ENCODE measurements around the gene B3GNT8. TPM values are rescaled to one million over a fixed set of nuclear protein-coding genes. Genes with fewer than 3 reads are reported as not detected.
A peak's percentile ranks its signal among the peaks of the same experiment; 100 is the strongest.

Gene B3GNT8
- polyA plus RNA-seq, 6 donors from 2014 or later = 0.26 to 0.93 (median 0.35) TPM; not detected in 2

- H3K4me1 Mint-ChIP-seq = peaks cover 20 to 30% (median 21%) of the 10 kb centered on the region in 3 donors
- no peak for DNase-seq
- H3K27me3 Mint-ChIP-seq = no peaks in the 10 kb centered on the region
- ATAC-seq (ENCODE audit: low read depth in 2 of 2) = no peak
- peaks cover 12 to 24% of the 10 kb centered on the region in 2 donors for H3K36me3 Mint-ChIP-seq
- no peaks in the 10 kb centered on the region for H3K9me3 Mint-ChIP-seq
- H3K27ac Mint-ChIP-seq = no peak overlapping the region
- H3K4me3 Mint-ChIP-seq = no peak overlapping the region
Measured at GRCh38 chr19:41431426-41432386, 4.5 kb upstream of the B3GNT8 start.

GRCh38 chr19:41430922-41431321 is 3.7 kb upstream of the B3GNT8 start:
- peaks cover 12 to 24% of the 10 kb centered on the region in 2 donors for H3K36me3 Mint-ChIP-seq
- no peaks in the 10 kb centered on the region for H3K27me3 Mint-ChIP-seq
- peak overlapping the region in 1 of 6 donors; percentile 57 for H3K27ac Mint-ChIP-seq
- ATAC-seq (ENCODE audit: low read depth in 2 of 2) = no peak
- no peaks in the 10 kb centered on the region for H3K9me3 Mint-ChIP-seq
- peak overlapping the region in 1 of 8 donors; percentile 57 for H3K4me3 Mint-ChIP-seq
- H3K4me1 Mint-ChIP-seq = peaks cover 20 to 28% (median 21%) of the 10 kb centered on the region in 3 donors
- no peak for DNase-seq

- peak overlapping the region in 3 of 6 donors; percentile 81 to 82 (median 81) for H3K27ac Mint-ChIP-seq
- DNase-seq = no peak
- no peaks in the 10 kb centered on the region for H3K27me3 Mint-ChIP-seq
- peaks cover 12 to 16% of the 10 kb centered on the region in 2 donors for H3K36me3 Mint-ChIP-seq
- H3K4me1 Mint-ChIP-seq = peaks cover 21 to 23% (median 21%) of the 10 kb centered on the region in 3 donors
- H3K9me3 Mint-ChIP-seq = no peaks in the 10 kb centered on the region
- no peak for ATAC-seq (ENCODE audit: low read depth in 2 of 2)
- H3K4me3 Mint-ChIP-seq = peak overlapping the region in 2 of 8 donors; percentile 16 to 66
Measured at GRCh38 chr19:41428481-41428859, 1.3 kb upstream of the B3GNT8 start.

GRCh38 chr19:41427647-41428480 is 690 bp upstream of the B3GNT8 start:
- ATAC-seq (ENCODE audit: low read depth in 2 of 2) (peak; percentile 41 to 45), DNase-seq (no peak)
- peaks cover 12 to 18% of the 10 kb centered on the region in 2 donors for H3K36me3 Mint-ChIP-seq
- no peaks in the 10 kb centered on the region for H3K27me3 Mint-ChIP-seq
- H3K4me3 Mint-ChIP-seq = peak overlapping the region in 6 of 8 donors; percentile 20 to 71 (median 64)
- peak overlapping the region in 4 of 6 donors; percentile 78 to 97 (median 81) for H3K27ac Mint-ChIP-seq
- H3K4me1 Mint-ChIP-seq = peaks cover 21 to 23% (median 21%) of the 10 kb centered on the region in 3 donors
- no peaks in the 10 kb centered on the region for H3K9me3 Mint-ChIP-seq

GRCh38 chr19:41426116-41426841 is 895 bp downstream of the B3GNT8 start:
- peaks cover 21 to 26% (median 21%) of the 10 kb centered on the region in 3 donors for H3K4me1 Mint-ChIP-seq

GRCh38 chr19:41425174-41426115 is 1.7 kb downstream of the B3GNT8 start:
- DNase-seq (no peak), ATAC-seq (ENCODE audit: low read depth in 2 of 2) (no peak)
- H3K4me3 Mint-ChIP-seq = no peak overlapping the region
- peak overlapping the region in 1 of 6 donors; percentile 76 for H3K27ac Mint-ChIP-seq
- H3K9me3 Mint-ChIP-seq = no peaks in the 10 kb centered on the region
- peaks cover 0 to 24% of the 10 kb centered on the region in 2 donors for H3K36me3 Mint-ChIP-seq
- no peaks in the 10 kb centered on the region for H3K27me3 Mint-ChIP-seq
- H3K4me1 Mint-ChIP-seq = peaks cover 20 to 30% (median 21%) of the 10 kb centered on the region in 3 donors

More at GRCh38 chr19:41426116-41426841, 895 bp downstream of the B3GNT8 start:
- H3K9me3 Mint-ChIP-seq = no peaks in the 10 kb centered on the region
- peak overlapping the region in 2 of 8 donors; percentile 20 to 29 for H3K4me3 Mint-ChIP-seq
- H3K27ac Mint-ChIP-seq = no peak overlapping the region
- no peak for DNase-seq
- no peak for ATAC-seq (ENCODE audit: low read depth in 2 of 2)
- H3K36me3 Mint-ChIP-seq = peaks cover 4 to 19% of the 10 kb centered on the region in 2 donors
- H3K27me3 Mint-ChIP-seq = no peaks in the 10 kb centered on the region

GRCh38 chr19:41424335-41425173 is 2.6 kb downstream of the B3GNT8 start:
- ATAC-seq (ENCODE audit: low read depth in 2 of 2) (no peak), DNase-seq (no peak)
- Mint-ChIP-seq H3K27ac (no peak overlapping the region), H3K27me3 (no peaks in the 10 kb centered on the region), H3K4me1 (peaks cover 20 to 30% (median 21%) of the 10 kb centered on the region in 3 donors), H3K9me3 (no peaks in the 10 kb centered on the region), H3K4me3 (no peak overlapping the region), H3K36me3 (peaks cover 0 to 24% of the 10 kb centered on the region in 2 donors)

- H3K9me3 Mint-ChIP-seq = no peaks in the 10 kb centered on the region
- H3K4me3 Mint-ChIP-seq = peak overlapping the region in 1 of 8 donors; percentile 15
- H3K36me3 Mint-ChIP-seq = peaks cover 0 to 24% of the 10 kb centered on the region in 2 donors
- ATAC-seq (ENCODE audit: low read depth in 2 of 2) (no peak), DNase-seq (no peak)
- H3K27me3 Mint-ChIP-seq = no peaks in the 10 kb centered on the region
- H3K4me1 Mint-ChIP-seq = peaks cover 12 to 23% (median 14%) of the 10 kb centered on the region in 3 donors
- H3K27ac Mint-ChIP-seq = no peak overlapping the region
Measured at GRCh38 chr19:41422955-41423354, 4.2 kb downstream of the B3GNT8 start.

GRCh38 chr19:41422456-41422855 is 4.7 kb downstream of the B3GNT8 start:
- Mint-ChIP-seq H3K27ac (no peak overlapping the region), H3K27me3 (no peaks in the 10 kb centered on the region), H3K9me3 (no peaks in the 10 kb centered on the region), H3K36me3 (peaks cover 0 to 24% of the 10 kb centered on the region in 2 donors), H3K4me3 (peak overlapping the region in 1 of 8 donors; percentile 56), H3K4me1 (peaks cover 7 to 18% (median 9%) of the 10 kb centered on the region in 3 donors)
- ATAC-seq (ENCODE audit: low read depth in 2 of 2) (no peak), DNase-seq (no peak)

- DNase-seq = no peak
- ATAC-seq (ENCODE audit: low read depth in 2 of 2) = no peak
- peaks cover 4 to 15% (median 4%) of the 10 kb centered on the region in 3 donors for H3K4me1 Mint-ChIP-seq
- no peaks in the 10 kb centered on the region for H3K27me3 Mint-ChIP-seq
- H3K27ac Mint-ChIP-seq = no peak overlapping the region
- peak overlapping the region in 1 of 8 donors; percentile 57 for H3K4me3 Mint-ChIP-seq
- H3K36me3 Mint-ChIP-seq = peaks cover 0 to 24% of the 10 kb centered on the region in 2 donors
- H3K9me3 Mint-ChIP-seq = no peaks in the 10 kb centered on the region
Measured at GRCh38 chr19:41421973-41422372, 5.2 kb downstream of the B3GNT8 start.

- no peaks in the 10 kb centered on the region for H3K27me3 Mint-ChIP-seq
- H3K36me3 Mint-ChIP-seq = peaks cover 0 to 24% of the 10 kb centered on the region in 2 donors
- DNase-seq (no peak), ATAC-seq (ENCODE audit: low read depth in 2 of 2) (no peak)
- H3K4me3 Mint-ChIP-seq = no peak overlapping the region
- peaks cover 0 to 10% (median 2%) of the 10 kb centered on the region in 3 donors for H3K4me1 Mint-ChIP-seq
- H3K9me3 Mint-ChIP-seq = no peaks in the 10 kb centered on the region
- no peak overlapping the region for H3K27ac Mint-ChIP-seq
Measured at GRCh38 chr19:41421314-41421713, 5.9 kb downstream of the B3GNT8 start.

All from naive B cell (primary cell).